Esophagus mucosa (tissue), 1 donor: ENCODE results near the gene DGKA. TPM values are rescaled to one million over a fixed set of nuclear protein-coding genes. Genes with fewer than 3 reads are reported as not detected.
"Not testable (repeated sequence)": the region's sequence is repeated elsewhere in the genome, so short reads cannot be mapped to it uniquely, and the experiment has no call there.

Experiments used
- ATAC-seq: fragments of 200-7000 bp; cut with Tn5 transposase; one replicate; pipeline ENCODE4 v1.9.1; 2020
- total RNA-seq: library from RNA; stranded (reverse); gene quantifications from one replicate; pipeline ENCODE4 v1.2.4, GENCODE V29; 2023
- donor health status: DM: yes; HTN: yes; CAD: no.

Gene DGKA
- total RNA-seq, 1 donor from 2014 or later: 170 TPM

DNA sequence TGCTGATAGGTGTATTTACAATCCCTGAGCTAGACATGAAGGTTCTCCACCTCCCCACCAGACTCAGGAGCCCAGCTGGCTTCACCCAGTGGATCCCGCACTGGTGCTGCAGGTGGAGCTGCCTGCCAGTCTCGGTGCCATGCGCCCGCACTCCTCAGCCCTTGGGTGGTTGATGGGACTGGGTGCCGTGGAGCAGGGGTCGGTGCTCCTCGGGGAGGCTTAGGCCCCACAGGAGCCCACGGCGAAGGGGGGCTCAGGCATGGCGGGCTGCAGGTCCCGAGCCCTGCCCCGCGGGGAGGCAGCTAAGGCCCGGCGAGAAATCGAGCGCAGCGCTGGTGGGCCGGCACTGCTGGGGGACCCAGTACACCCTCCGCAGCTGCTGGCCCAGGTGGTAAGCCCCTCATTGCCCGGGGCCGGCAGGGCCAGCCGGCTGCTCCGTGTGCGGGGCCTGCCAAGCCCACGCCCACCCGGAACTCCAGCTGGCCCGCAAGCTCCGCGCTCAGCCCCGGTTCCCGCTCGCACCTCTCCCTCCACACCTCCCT lies 69.1 kb downstream of the DGKA start:
- not testable (repeated sequence) for ATAC-seq

DNA sequence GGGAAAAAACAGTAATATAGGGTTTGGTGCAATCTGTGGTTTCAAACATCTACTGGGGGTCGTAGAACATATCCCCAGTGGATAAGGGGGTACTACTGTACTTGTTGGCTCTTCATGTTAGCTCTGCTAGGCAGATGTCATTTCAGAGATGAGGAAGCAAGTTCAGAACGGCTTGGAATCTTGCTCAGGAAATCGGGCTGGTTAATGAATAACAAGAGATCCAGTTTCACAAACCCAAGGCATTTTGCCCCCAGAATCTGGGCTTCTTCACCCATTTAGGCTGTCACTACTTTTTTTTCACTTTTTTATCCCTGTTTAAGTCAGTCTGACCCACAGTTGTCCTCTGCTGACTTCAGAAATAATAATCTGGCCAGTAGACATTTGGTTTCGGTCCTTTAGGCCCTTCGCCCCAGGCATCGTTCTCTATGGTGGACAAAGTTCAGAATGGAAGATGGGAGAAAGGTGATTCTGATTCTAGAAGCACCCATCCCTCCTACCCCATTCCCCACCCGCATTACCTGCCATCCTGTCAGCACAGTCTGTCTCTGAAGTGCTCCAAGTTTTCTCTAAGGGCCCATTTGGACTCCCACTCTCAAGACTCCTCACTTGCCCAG lies 70.6 kb downstream of the DGKA start:
- ATAC-seq: no peak

GRCh38 chr12:56003376-56003775 lies 72.4 kb downstream of the DGKA start:
- ATAC-seq: not testable (repeated sequence)

Other genes starting within 250 kb of the DGKA start
- gene ITGA7, start 223.3 kb upstream of the DGKA start, total RNA-seq: 6.7 TPM
- 109 TPM for gene BLOC1S1, start 215.1 kb upstream of the DGKA start, total RNA-seq
- gene RDH5, start 210.8 kb upstream of the DGKA start, total RNA-seq: 0.92 TPM
- gene CD63, start 202.2 kb upstream of the DGKA start, total RNA-seq: 253 TPM
- 1.2 TPM for gene GDF11, start 188.0 kb upstream of the DGKA start, total RNA-seq
- gene SARNP, start 113.4 kb upstream of the DGKA start, total RNA-seq: 47.6 TPM
- 64.2 TPM for gene ORMDL2, start 113.1 kb upstream of the DGKA start, total RNA-seq
- 15.3 TPM for gene DNAJC14, start 101.6 kb upstream of the DGKA start, total RNA-seq
- 0.60 TPM for gene MMP19, start 88.2 kb upstream of the DGKA start, total RNA-seq
- gene PYM1, start 3.3 kb upstream of the DGKA start, total RNA-seq: 66.9 TPM
- gene PMEL, start 34.9 kb downstream of the DGKA start, total RNA-seq: 0.52 TPM
- 20.5 TPM for gene CDK2, start 35.7 kb downstream of the DGKA start, total RNA-seq
- 111 TPM for gene RAB5B, start 42.9 kb downstream of the DGKA start, total RNA-seq
- 16.0 TPM for gene SUOX, start 66.1 kb downstream of the DGKA start, total RNA-seq
- 4.3 TPM for gene IKZF4, start 89.9 kb downstream of the DGKA start, total RNA-seq
- 52.8 TPM for gene RPS26, start 110.8 kb downstream of the DGKA start, total RNA-seq
- 68.1 TPM for gene ERBB3, start 149.0 kb downstream of the DGKA start, total RNA-seq
- 125 TPM for gene PA2G4, start 173.4 kb downstream of the DGKA start, total RNA-seq
- gene RPL41, start 185.5 kb downstream of the DGKA start, total RNA-seq: 4,992 TPM
- 1.8 TPM for gene ZC3H10, start 187.1 kb downstream of the DGKA start, total RNA-seq
- 48.8 TPM for gene ESYT1, start 197.1 kb downstream of the DGKA start, total RNA-seq
- gene MYL6B, start 221.4 kb downstream of the DGKA start, total RNA-seq: 54.2 TPM
- 1,179 TPM for gene MYL6, start 227.2 kb downstream of the DGKA start, total RNA-seq